Esophagus muscularis mucosa (tissue), 4 donors: ENCODE results near the gene INTS11. TPM values are rescaled to one million over a fixed set of nuclear protein-coding genes. Genes with fewer than 3 reads are reported as not detected.
"Not testable (repeated sequence)": the region's sequence is repeated elsewhere in the genome, so short reads cannot be mapped to it uniquely, and the experiment has no call there.

Experiments
- DNase-seq: peaks from one replicate; pipeline ENCODE4 v3.0.0-alpha.2; 2017; ENCODE audit errors: extremely low spot score
- H3K27ac ChIP-seq, 4 donors: fragments of 200-600 bp; sonication (generic); replicated peaks in 1 of 4; 1 replicate in 3 of 4; 2 replicates in 1 of 4; pipeline ENCODE4 v1.5.1; 2016 to 2019; ENCODE audit warnings: mild to moderate bottlenecking in 1 of 4
- H3K27me3 ChIP-seq, 4 donors: fragments of 200-600 bp; sonication (generic); one replicate each; pipeline versions ENCODE4 v1.5.1 to v1.6.0; 2016 to 2019
- H3K36me3 ChIP-seq, 4 donors: fragments of 200-600 bp; sonication (generic); one replicate each; pipeline ENCODE4 v1.5.1; 2016 to 2019
- H3K4me1 ChIP-seq, 4 donors: fragments of 200-600 bp; sonication (generic); one replicate each; pipeline ENCODE4 v1.5.1; 2016 to 2019
- H3K4me3 ChIP-seq, 4 donors: fragments of 200-600 bp; sonication (generic); 1 replicate in 2 of 4; 2 replicates in 2 of 4; pipeline ENCODE4 v1.5.1; 2016 to 2019; ENCODE audit warnings: mild to moderate bottlenecking in 4 of 4, moderate library complexity in 1 of 4
- H3K9me3 ChIP-seq, 4 donors: fragments of 200-600 bp; sonication (generic); 1 replicate in 3 of 4; 2 replicates in 1 of 4; pipeline ENCODE4 v1.5.1; 2016 to 2019
- EP300 ChIP-seq: sonication (generic); formaldehyde crosslinking; IDR thresholded peaks from one replicate; pipeline ENCODE4 v1.6.1; 2017; ENCODE audit warnings: antibody characterized with exemption
- POLR2A ChIP-seq: fragments of 450-650 bp; IDR thresholded peaks from one replicate; pipeline ENCODE4 v1.6.1; 2017; ENCODE audit warnings: antibody characterized with exemption, moderate library complexity, mild to moderate bottlenecking, low read depth
- POLR2AphosphoS5 ChIP-seq, 2 donors: sonication (generic); formaldehyde crosslinking; IDR thresholded peaks; one replicate each; pipeline ENCODE4 v1.6.1; 2017; ENCODE audit warnings: antibody characterized with exemption in 2 of 2
- WGBS: methylation state at CpG from one replicate; pipeline ENCODE4 v1.1.5; 2018; 5-methylcytosine and 5-hydroxymethylcytosine counted together
- intact Hi-C: fragments of 100-400 bp; cut with DNase I; formaldehyde crosslinking; loops from one replicate; pipeline ENCODE4 v1.15.1; 2023
- total RNA-seq, 4 donors: library from RNA; depleted of rRNA; stranded (reverse); fragments of >200 nt; gene quantifications; one replicate each; pipeline versions ENCODE4 v1.1.0 to v1.2.1, GENCODE V29; 2016
- TF ChIP-seq, protein P1 (sequence below), 3 experiments: fragments of 200-600 bp in 2 of 3; fragments of 450-650 bp in 1 of 3; sonication (generic) in 2 of 3; IDR thresholded peaks; one replicate each; pipeline ENCODE4 v1.5.1; 2017 to 2019; ENCODE audit warnings: antibody characterized with exemption in 3 of 3, mild to moderate bottlenecking in 2 of 3, moderate library complexity in 1 of 3

Gene INTS11
- total RNA-seq, 4 donors from 2014 or later = 75.9 to 121 (median 87.8) TPM

DNA sequence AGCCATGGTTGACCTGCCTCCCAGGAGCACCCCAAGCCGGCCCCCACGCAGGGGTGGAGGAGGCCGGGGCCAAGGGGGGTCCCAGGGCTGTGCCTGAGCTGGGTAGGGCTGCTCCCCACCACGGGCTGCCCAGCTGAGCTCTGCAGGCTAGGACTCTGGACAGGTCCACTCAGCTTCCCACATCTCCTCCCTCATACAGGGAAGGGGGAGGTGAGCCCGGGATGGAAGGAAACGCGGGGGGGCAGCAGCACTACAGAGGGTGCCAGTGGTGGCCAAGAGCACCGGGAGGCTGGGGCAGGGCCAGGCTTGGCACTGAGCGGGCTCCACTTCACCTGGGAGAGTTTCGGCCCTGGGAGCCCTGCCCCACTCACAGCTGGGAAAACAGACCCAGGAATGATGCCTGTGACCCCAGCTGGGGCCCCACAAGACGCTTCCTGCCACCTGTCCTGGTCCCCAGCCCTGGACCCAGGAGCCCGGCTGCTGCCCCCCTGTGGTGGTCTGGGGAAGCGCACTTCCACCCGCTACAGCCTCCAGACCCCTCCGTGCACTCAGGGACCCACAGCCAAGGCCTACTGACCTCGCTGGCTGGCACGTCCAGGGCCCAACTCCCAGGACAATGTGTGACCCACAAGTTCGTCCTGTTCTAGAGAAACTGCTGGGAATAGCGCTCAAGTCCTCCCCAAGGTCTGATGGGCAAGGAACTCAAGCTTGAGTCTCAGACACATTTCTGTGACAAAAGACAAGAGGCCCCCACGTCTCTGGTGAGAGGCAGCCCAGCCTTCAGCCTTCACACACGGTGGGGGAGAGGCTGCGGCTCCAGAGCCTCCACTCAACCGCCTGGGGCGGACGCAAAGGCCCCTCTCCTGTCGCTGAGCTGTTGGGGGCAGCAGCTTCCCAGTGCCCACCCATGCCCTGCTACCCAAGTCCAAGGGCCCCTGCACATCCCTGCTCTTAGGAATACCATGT, 47.6 kb upstream of the INTS11 start:
- Histone ChIP-seq H3K9me3 (no peaks in the 10 kb centered on the region), H3K27me3 (no peaks in the 10 kb centered on the region), H3K27ac (peak overlapping the region in 3 of 4 donors; percentile 3 to 27 (median 23)), H3K4me1 (peaks cover 32 to 45% (median 43%) of the 10 kb centered on the region in 4 donors), H3K4me3 (peak overlapping the region in 1 of 4 donors; percentile 14), H3K36me3 (peaks cover 0 to 19% (median 15%) of the 10 kb centered on the region in 4 donors)
- 21% methylated on average over 14 of the region's 26 CpGs for WGBS
- no peak for DNase-seq
- TF ChIP-seq, protein P1, sequence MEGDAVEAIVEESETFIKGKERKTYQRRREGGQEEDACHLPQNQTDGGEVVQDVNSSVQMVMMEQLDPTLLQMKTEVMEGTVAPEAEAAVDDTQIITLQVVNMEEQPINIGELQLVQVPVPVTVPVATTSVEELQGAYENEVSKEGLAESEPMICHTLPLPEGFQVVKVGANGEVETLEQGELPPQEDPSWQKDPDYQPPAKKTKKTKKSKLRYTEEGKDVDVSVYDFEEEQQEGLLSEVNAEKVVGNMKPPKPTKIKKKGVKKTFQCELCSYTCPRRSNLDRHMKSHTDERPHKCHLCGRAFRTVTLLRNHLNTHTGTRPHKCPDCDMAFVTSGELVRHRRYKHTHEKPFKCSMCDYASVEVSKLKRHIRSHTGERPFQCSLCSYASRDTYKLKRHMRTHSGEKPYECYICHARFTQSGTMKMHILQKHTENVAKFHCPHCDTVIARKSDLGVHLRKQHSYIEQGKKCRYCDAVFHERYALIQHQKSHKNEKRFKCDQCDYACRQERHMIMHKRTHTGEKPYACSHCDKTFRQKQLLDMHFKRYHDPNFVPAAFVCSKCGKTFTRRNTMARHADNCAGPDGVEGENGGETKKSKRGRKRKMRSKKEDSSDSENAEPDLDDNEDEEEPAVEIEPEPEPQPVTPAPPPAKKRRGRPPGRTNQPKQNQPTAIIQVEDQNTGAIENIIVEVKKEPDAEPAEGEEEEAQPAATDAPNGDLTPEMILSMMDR (IDR thresholded peaks at IDR 0.05) = peak; percentile 90 to 100 (median 93)
- TF ChIP-seq POLR2AphosphoS5 (IDR thresholded peaks at IDR 0.05) (peak in 1 of 2 donors; percentile 36), POLR2A (no peak), EP300 (no peak)
- intact Hi-C loops = loop anchor here (2.0 to 10.0 kb wide), 2 partner anchors 23 to 257 kb away; partner anchors contain the start of genes C1orf159 and DVL1

DNA sequence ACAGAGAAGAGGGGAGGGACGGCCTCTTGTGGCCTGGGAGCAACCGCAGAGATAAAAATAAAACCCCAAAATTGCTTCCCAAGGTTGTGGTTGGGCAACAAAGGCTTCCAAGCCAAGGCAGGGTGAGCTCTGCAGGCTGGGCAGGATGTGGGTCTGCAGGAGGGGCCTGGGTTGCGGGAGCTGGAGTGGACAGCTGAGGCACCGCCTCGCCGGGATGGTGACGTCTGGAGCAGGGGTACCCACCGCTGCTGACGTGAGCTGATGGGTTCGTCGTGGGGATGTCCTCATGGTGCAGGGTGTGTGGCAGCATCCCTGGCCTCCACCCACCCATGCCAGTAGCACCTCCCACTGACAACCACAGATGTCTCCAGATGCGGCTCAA, 46.9 kb upstream of the INTS11 start:
- peaks cover 0 to 19% (median 15%) of the 10 kb centered on the region in 4 donors for H3K36me3 ChIP-seq
- H3K4me3 ChIP-seq = no peak overlapping the region
- TF ChIP-seq, protein P1 (IDR thresholded peaks at IDR 0.05) = no peak
- TF ChIP-seq EP300 (no peak), POLR2A (no peak), POLR2AphosphoS5 (IDR thresholded peaks at IDR 0.05) (no peak)
- H3K4me1 ChIP-seq = peaks cover 32 to 44% (median 43%) of the 10 kb centered on the region in 4 donors
- H3K27me3 ChIP-seq = no peaks in the 10 kb centered on the region
- WGBS = 58% methylated on average over 11 of the region's 12 CpGs
- H3K9me3 ChIP-seq = no peaks in the 10 kb centered on the region
- no peak for DNase-seq
- H3K27ac ChIP-seq = no peak overlapping the region
- intact Hi-C loops = loop anchor here (10.0 kb wide), 1 partner anchor 257 kb away; the partner anchor contains the start of gene C1orf159

DNA sequence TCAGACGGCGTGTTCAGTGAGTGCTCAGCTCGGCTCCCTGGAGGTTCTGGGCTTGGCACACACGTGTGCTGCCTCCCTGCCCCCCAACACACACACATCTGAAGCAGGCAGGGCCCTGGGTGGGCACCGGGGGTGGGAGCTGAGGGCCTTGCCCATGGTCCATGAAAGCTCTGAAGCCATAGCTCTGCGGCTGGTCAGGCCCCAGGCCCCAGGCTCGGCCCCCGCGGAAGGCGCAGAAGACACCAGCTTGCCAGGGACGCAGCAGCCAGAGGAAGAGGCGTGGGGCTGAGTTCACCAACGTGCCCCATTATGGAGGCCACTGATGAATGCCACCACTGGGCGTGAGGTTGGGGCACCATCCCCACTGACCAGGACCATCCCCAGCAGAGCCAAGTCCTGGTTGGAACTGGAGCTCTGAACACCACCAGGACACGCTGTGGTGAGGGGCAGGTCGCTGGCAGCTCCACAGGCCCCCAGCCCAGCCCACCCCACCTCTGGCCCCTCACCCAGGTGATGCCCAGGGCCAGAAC, 46.4 kb upstream of the INTS11 start:
- intact Hi-C loops = loop anchor here (10.0 kb wide), 1 partner anchor 256 kb away; the partner anchor contains the start of gene C1orf159
- 84% methylated on average over 13 of the region's 16 CpGs for WGBS
- TF ChIP-seq EP300 = no peak
- no peak for TF ChIP-seq POLR2A
- TF ChIP-seq, protein P1 (IDR thresholded peaks at IDR 0.05) = no peak
- TF ChIP-seq POLR2AphosphoS5 (IDR thresholded peaks at IDR 0.05) = no peak
- Histone ChIP-seq H3K4me3 (no peak overlapping the region), H3K9me3 (no peaks in the 10 kb centered on the region), H3K36me3 (peaks cover 0 to 19% (median 15%) of the 10 kb centered on the region in 4 donors), H3K4me1 (peaks cover 27 to 39% (median 38%) of the 10 kb centered on the region in 4 donors), H3K27me3 (no peaks in the 10 kb centered on the region), H3K27ac (no peak overlapping the region)
- no peak for DNase-seq

DNA sequence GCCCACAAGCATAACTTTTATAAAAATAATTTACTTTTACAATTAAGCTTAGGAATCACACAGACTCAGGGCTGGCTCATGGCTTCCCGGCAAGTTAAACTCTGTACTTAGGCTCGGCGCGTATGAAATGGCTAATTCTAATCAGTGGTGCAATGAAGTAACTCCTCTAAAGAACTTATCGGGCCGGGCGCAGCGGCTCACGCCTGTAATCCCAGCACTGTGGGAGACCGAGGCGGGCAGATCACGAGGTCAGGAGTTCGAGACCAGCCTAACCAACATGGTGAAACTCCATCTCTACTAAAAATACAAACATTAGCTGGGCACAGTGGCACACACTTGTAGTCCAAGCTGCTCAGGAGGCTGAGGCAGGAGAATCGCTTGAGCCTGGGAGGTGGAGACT, 45.6 kb upstream of the INTS11 start:
- intact Hi-C loops = loop anchor here (10.0 kb wide), 1 partner anchor 255 kb away; the partner anchor contains the start of gene C1orf159
- not testable (repeated sequence) for H3K27ac ChIP-seq, H3K4me3 ChIP-seq, H3K27me3 ChIP-seq, H3K9me3 ChIP-seq, DNase-seq
- Histone ChIP-seq H3K4me1 (peaks cover 25 to 36% (median 35%) of the 10 kb centered on the region in 4 donors), H3K36me3 (peaks cover 0 to 19% (median 15%) of the 10 kb centered on the region in 4 donors)
- 87% methylated on average over 14 of the region's 14 CpGs for WGBS

DNA sequence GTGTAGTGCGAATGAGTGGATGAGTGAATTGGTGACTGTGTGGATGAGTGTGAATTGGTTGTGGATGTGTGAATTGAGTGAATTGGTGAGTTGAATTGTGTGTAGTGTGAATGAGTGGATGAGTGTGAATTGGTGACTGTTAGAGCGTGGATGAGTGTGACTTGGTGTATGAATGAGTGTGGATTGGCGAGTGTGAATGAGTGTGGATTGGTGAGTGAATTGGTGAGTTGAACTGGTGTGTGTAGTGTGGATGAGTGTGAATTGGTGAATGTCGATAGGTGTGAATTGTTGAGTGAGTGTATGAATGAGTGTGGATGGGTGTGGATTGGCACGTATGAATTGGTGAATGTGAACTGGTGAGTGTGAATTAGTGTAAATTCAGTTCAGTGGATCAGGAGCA, 42.9 kb upstream of the INTS11 start:
- intact Hi-C loops = no loop called here
- Histone ChIP-seq H3K4me3 (no peak overlapping the region), H3K27ac (no peak overlapping the region), H3K4me1 (peaks cover 9 to 14% (median 14%) of the 10 kb centered on the region in 4 donors), H3K27me3 (no peaks in the 10 kb centered on the region), H3K9me3 (no peaks in the 10 kb centered on the region), H3K36me3 (peaks cover 0 to 4% (median under 1%) of the 10 kb centered on the region in 4 donors)
- WGBS = 94% methylated on average over 5 of the region's 5 CpGs
- DNase-seq = no peak
- TF ChIP-seq POLR2AphosphoS5 (IDR thresholded peaks at IDR 0.05) (no peak), POLR2A (no peak), EP300 (no peak)
- TF ChIP-seq, protein P1 (IDR thresholded peaks at IDR 0.05) = no peak
